ENCODE measurements around the gene PFDN6. TPM values are rescaled to one million over a fixed set of nuclear protein-coding genes. Genes with fewer than 3 reads are reported as not detected.

PFDN6 gene
- total RNA-seq, 1 experiment from 2014 or later = 67.8 TPM

- Histone ChIP-seq H3K4me3 (peak overlapping the region; percentile 50), H3K4me1 (replicated peaks) (peaks cover 35% of the 10 kb centered on the region), H3K27ac (no peak overlapping the region), H3K9me3 (replicated peaks) (no peaks in the 10 kb centered on the region), H3K36me3 (peaks cover 31% of the 10 kb centered on the region), H3K27me3 (replicated peaks) (no peaks in the 10 kb centered on the region)
- DNase-seq (ENCODE audit: low read depth in 1 of 2, low spot score in 2 of 2) = no peak
Measured at GRCh38 chr6:33323623-33323948, 34.2 kb downstream of the PFDN6 start.

- no peak overlapping the region; the same call in 1 of the 2 replicates for H3K4me3 ChIP-seq
- peaks cover 30% of the 10 kb centered on the region for H3K4me1 ChIP-seq (replicated peaks)
- peaks cover 26% of the 10 kb centered on the region for H3K36me3 ChIP-seq
- no peaks in the 10 kb centered on the region for H3K27me3 ChIP-seq (replicated peaks)
- DNase-seq (ENCODE audit: low read depth in 1 of 2, low spot score in 2 of 2) = no peak
- H3K27ac ChIP-seq = no peak overlapping the region
- H3K9me3 ChIP-seq (replicated peaks) = no peaks in the 10 kb centered on the region
Measured at GRCh38 chr6:33324125-33324524, 34.7 kb downstream of the PFDN6 start.

- Histone ChIP-seq H3K27me3 (replicated peaks) (no peaks in the 10 kb centered on the region), H3K27ac (no peak overlapping the region)
Measured at GRCh38 chr6:33329058-33329457, 39.7 kb downstream of the PFDN6 start.

GRCh38 chr6:33330736-33331135 is 41.3 kb downstream of the PFDN6 start:
- Histone ChIP-seq H3K4me3 (no peak overlapping the region), H3K9me3 (replicated peaks) (no peaks in the 10 kb centered on the region), H3K36me3 (no peaks in the 10 kb centered on the region), H3K4me1 (replicated peaks) (no peaks in the 10 kb centered on the region), H3K27me3 (replicated peaks) (no peaks in the 10 kb centered on the region), H3K27ac (no peak overlapping the region)
- no peak for DNase-seq (ENCODE audit: low read depth in 1 of 2, low spot score in 2 of 2)

More at GRCh38 chr6:33329058-33329457, 39.7 kb downstream of the PFDN6 start:
- no peak for DNase-seq (ENCODE audit: low read depth in 1 of 2, low spot score in 2 of 2)
- H3K9me3 ChIP-seq (replicated peaks) = no peaks in the 10 kb centered on the region
- peaks cover under 1% of the 10 kb centered on the region; the same call in 1 of the 2 replicates for H3K4me1 ChIP-seq (replicated peaks)
- no peaks in the 10 kb centered on the region for H3K36me3 ChIP-seq
- no peak overlapping the region for H3K4me3 ChIP-seq

GRCh38 chr6:33333666-33334065 is 44.3 kb downstream of the PFDN6 start:
- Histone ChIP-seq H3K4me1 (replicated peaks) (no peaks in the 10 kb centered on the region), H3K27ac (no peak overlapping the region), H3K27me3 (replicated peaks) (no peaks in the 10 kb centered on the region), H3K9me3 (replicated peaks) (no peaks in the 10 kb centered on the region), H3K36me3 (no peaks in the 10 kb centered on the region), H3K4me3 (no peak overlapping the region)
- DNase-seq (ENCODE audit: low read depth in 1 of 2, low spot score in 2 of 2) = no peak

- Histone ChIP-seq H3K4me1 (replicated peaks) (no peaks in the 10 kb centered on the region), H3K27ac (no peak overlapping the region), H3K9me3 (replicated peaks) (no peaks in the 10 kb centered on the region), H3K36me3 (no peaks in the 10 kb centered on the region), H3K4me3 (no peak overlapping the region), H3K27me3 (replicated peaks) (no peaks in the 10 kb centered on the region)
- DNase-seq (ENCODE audit: low read depth in 1 of 2, low spot score in 2 of 2) = no peak
Measured at GRCh38 chr6:33335916-33336315, 46.5 kb downstream of the PFDN6 start.

GRCh38 chr6:33336495-33336894 is 47.1 kb downstream of the PFDN6 start:
- Histone ChIP-seq H3K9me3 (replicated peaks) (no peaks in the 10 kb centered on the region), H3K27ac (no peak overlapping the region), H3K36me3 (no peaks in the 10 kb centered on the region), H3K4me1 (replicated peaks) (no peaks in the 10 kb centered on the region), H3K27me3 (replicated peaks) (no peaks in the 10 kb centered on the region), H3K4me3 (no peak overlapping the region)
- DNase-seq (ENCODE audit: low read depth in 1 of 2, low spot score in 2 of 2) = no peak

- no peak for DNase-seq (ENCODE audit: low read depth in 1 of 2, low spot score in 2 of 2)
- Histone ChIP-seq H3K27ac (no peak overlapping the region), H3K36me3 (no peaks in the 10 kb centered on the region), H3K4me1 (replicated peaks) (no peaks in the 10 kb centered on the region), H3K27me3 (replicated peaks) (0 out of 2 replicates have a peak, but pooled peaks cover 1% of the 10 kb centered on the region), H3K9me3 (replicated peaks) (no peaks in the 10 kb centered on the region), H3K4me3 (no peak overlapping the region)
Measured at GRCh38 chr6:33339193-33339592, 49.8 kb downstream of the PFDN6 start.

Other genes starting within 250 kb of the PFDN6 start
- not detected in 2 replicates for gene HLA-DPA1, start 216.0 kb upstream of the PFDN6 start, total RNA-seq (2014; rRNA removed; shearing (Covaris generic))
- not detected in 2 replicates for gene HLA-DPB1, start 213.6 kb upstream of the PFDN6 start, total RNA-seq (2014; rRNA removed; shearing (Covaris generic))
- 0.32 TPM in 1 of 2 replicates, not detected in the other for gene COL11A2, start 97.1 kb upstream of the PFDN6 start, total RNA-seq (2014; rRNA removed; shearing (Covaris generic))
- 12.4 and 14.7 TPM in 2 replicates for gene RXRB, start 88.9 kb upstream of the PFDN6 start, total RNA-seq (2014; rRNA removed; shearing (Covaris generic))
- gene SLC39A7, start 88.7 kb upstream of the PFDN6 start, total RNA-seq (2014; rRNA removed; shearing (Covaris generic)) = 105 and 122 TPM in 2 replicates
- 4.5 and 11.6 TPM in 2 replicates for gene HSD17B8, start 84.9 kb upstream of the PFDN6 start, total RNA-seq (2014; rRNA removed; shearing (Covaris generic))
- gene RING1, start 81.1 kb upstream of the PFDN6 start, total RNA-seq (2014; rRNA removed; shearing (Covaris generic)) = 32.5 and 37.2 TPM in 2 replicates
- gene VPS52, start 17.7 kb upstream of the PFDN6 start, total RNA-seq (2014; rRNA removed; shearing (Covaris generic)) = 26.9 and 39.4 TPM in 2 replicates
- 2,063 and 2,614 TPM in 2 replicates for gene RPS18, start 17.5 kb upstream of the PFDN6 start, total RNA-seq (2014; rRNA removed; shearing (Covaris generic))
- gene B3GALT4, start 12.5 kb upstream of the PFDN6 start, total RNA-seq (2014; rRNA removed; shearing (Covaris generic)) = 0.16 TPM in 1 of 2 replicates, not detected in the other
- 81.8 and 123 TPM in 2 replicates for gene WDR46, start 362 bp upstream of the PFDN6 start, total RNA-seq (2014; rRNA removed; shearing (Covaris generic))
- 24.5 and 35.7 TPM in 2 replicates for gene RGL2, start 9.3 kb downstream of the PFDN6 start, total RNA-seq (2014; rRNA removed; shearing (Covaris generic))
- gene TAPBP, start 24.5 kb downstream of the PFDN6 start, total RNA-seq (2014; rRNA removed; shearing (Covaris generic)) = 57.8 and 64.3 TPM in 2 replicates
- 5.6 and 10.1 TPM in 2 replicates for gene ZBTB22, start 28.1 kb downstream of the PFDN6 start, total RNA-seq (2014; rRNA removed; shearing (Covaris generic))
- 37.2 and 44.5 TPM in 2 replicates for gene DAXX, start 33.4 kb downstream of the PFDN6 start, total RNA-seq (2014; rRNA removed; shearing (Covaris generic))
- gene KIFC1, start 102.2 kb downstream of the PFDN6 start, total RNA-seq (2014; rRNA removed; shearing (Covaris generic)) = 95.5 and 120 TPM in 2 replicates
- 15.9 and 23.2 TPM in 2 replicates for gene PHF1, start 121.4 kb downstream of the PFDN6 start, total RNA-seq (2014; rRNA removed; shearing (Covaris generic))
- 201 and 341 TPM in 2 replicates for gene CUTA, start 128.5 kb downstream of the PFDN6 start, total RNA-seq (2014; rRNA removed; shearing (Covaris generic))
- 0.69 and 1.1 TPM in 2 replicates for gene SYNGAP1, start 130.5 kb downstream of the PFDN6 start, total RNA-seq (2014; rRNA removed; shearing (Covaris generic))
- 2.9 and 4.4 TPM in 2 replicates for gene ZBTB9, start 165.0 kb downstream of the PFDN6 start, total RNA-seq (2014; rRNA removed; shearing (Covaris generic))

All from SJSA1 (cell line).